SK-N-SH treated with all-trans-retinoic acid at 6 μM for 48 hours (cell line): ENCODE data around the gene STK11IP.

Experiments
- ATAC-seq: fragments of 200-7000 bp; cut with Tn5 transposase; 3 replicates; pipeline ENCODE4 v1.9.1; 2020; ENCODE audit warnings: mild to moderate bottlenecking, moderate library complexity
- ARNTL ChIP-seq: fragments of 450-650 bp; formaldehyde crosslinking; IDR thresholded peaks from 2 replicates; pipeline ENCODE4 v1.5.0; 2020; ENCODE audit warnings: low read depth, mild to moderate bottlenecking, moderate library complexity, borderline replicate concordance
- BACH2 ChIP-seq: fragments of 250-450 bp; sonication (Bioruptor Pico); IDR thresholded peaks from 2 replicates; pipeline ENCODE4 v1.9.0; 2021; ENCODE audit warnings: mild to moderate bottlenecking, borderline replicate concordance
- CREB5 ChIP-seq: fragments of 250-450 bp; sonication (Bioruptor Pico); IDR thresholded peaks from 2 replicates; pipeline ENCODE4 v1.5.1; 2020; ENCODE audit warnings: low read depth, mild to moderate bottlenecking, moderate library complexity
- CSRNP3 ChIP-seq: fragments of 250-450 bp; sonication (Bioruptor Pico); IDR thresholded peaks from 2 replicates; pipeline ENCODE4 v1.5.1; 2021; ENCODE audit warnings: mild to moderate bottlenecking, moderate library complexity
- ESRRG ChIP-seq: fragments of 250-450 bp; sonication (Bioruptor Pico); IDR thresholded peaks from 2 replicates; pipeline ENCODE4 v1.6.1; 2021; ENCODE audit warnings: mild to moderate bottlenecking
- GLIS3 ChIP-seq: fragments of 250-450 bp; sonication (Bioruptor Pico); IDR thresholded peaks from 2 replicates; pipeline ENCODE4 v1.5.0; 2020; ENCODE audit warnings: mild to moderate bottlenecking, moderate library complexity
- OSR1 ChIP-seq: fragments of 250-450 bp; sonication (Bioruptor Pico); IDR thresholded peaks from 2 replicates; pipeline ENCODE4 v1.8.0; 2022; ENCODE audit warnings: moderate library complexity, mild to moderate bottlenecking, inconsistent platforms
- PATZ1 ChIP-seq: fragments of 250-450 bp; sonication (Bioruptor Pico); IDR thresholded peaks from 2 replicates; pipeline ENCODE4 v1.8.0; 2020; ENCODE audit warnings: mild to moderate bottlenecking, moderate library complexity, borderline replicate concordance
- POU6F1 ChIP-seq: fragments of 250-450 bp; sonication (Bioruptor Pico); IDR thresholded peaks from 2 replicates; pipeline ENCODE4 v1.8.0; 2021; ENCODE audit warnings: low read depth, mild to moderate bottlenecking, moderate library complexity, borderline replicate concordance
- PPARA ChIP-seq: fragments of 250-450 bp; sonication (Bioruptor Pico); IDR thresholded peaks from 2 replicates; pipeline ENCODE4 v1.5.0; 2020; ENCODE audit warnings: mild to moderate bottlenecking, borderline replicate concordance
- RARB ChIP-seq: fragments of 250-450 bp; sonication (Bioruptor Pico); IDR thresholded peaks from 2 replicates; pipeline ENCODE4 v1.8.0; 2021; ENCODE audit warnings: mild to moderate bottlenecking, moderate library complexity
- SNAI2 ChIP-seq: fragments of 250-450 bp; sonication (Bioruptor Pico); IDR thresholded peaks from 2 replicates; pipeline ENCODE4 v1.5.0; 2020; ENCODE audit warnings: mild to moderate bottlenecking, moderate library complexity
- TCF4 ChIP-seq: fragments of 250-450 bp; sonication (Bioruptor Pico); IDR thresholded peaks from 2 replicates; pipeline ENCODE4 v1.8.0; 2021; ENCODE audit warnings: mild to moderate bottlenecking, moderate library complexity, borderline replicate concordance
- TSHZ2 ChIP-seq: fragments of 250-450 bp; sonication (Bioruptor Pico); IDR thresholded peaks from 2 replicates; pipeline ENCODE4 v1.5.0; 2020; ENCODE audit warnings: mild to moderate bottlenecking, moderate library complexity
- ZNF565 ChIP-seq: fragments of 450-650 bp; formaldehyde crosslinking; conservative IDR thresholded peaks from 2 replicates; pipeline ENCODE4 v1.5.0; 2020; ENCODE audit warnings: low read depth, mild to moderate bottlenecking, moderate library complexity
- ZNF70 ChIP-seq: fragments of 450-650 bp; formaldehyde crosslinking; IDR thresholded peaks from 2 replicates; pipeline ENCODE4 v1.5.0; 2020; ENCODE audit warnings: mild to moderate bottlenecking, moderate library complexity
- ZNF8 ChIP-seq: fragments of 450-650 bp; formaldehyde crosslinking; IDR thresholded peaks from 2 replicates; pipeline ENCODE4 v1.5.0; 2020; ENCODE audit warnings: mild to moderate bottlenecking, moderate library complexity

STK11IP gene

GRCh38 chr2:219557320-219557719, 40.3 kb upstream of the STK11IP start (continued):
- TF ChIP-seq TSHZ2 (CRISPR knock-in tag) (no peak), RARB (CRISPR knock-in tag) (no peak), ARNTL (CRISPR knock-in tag) (no peak)

- no peak for ATAC-seq
- TF ChIP-seq CREB5 (CRISPR knock-in tag), result no peak
- TF ChIP-seq ARNTL (CRISPR knock-in tag), result no peak
- TF ChIP-seq OSR1 (CRISPR knock-in tag), result no peak
- TF ChIP-seq ESRRG (CRISPR knock-in tag), result no peak
- TF ChIP-seq GLIS3 (CRISPR knock-in tag), result no peak
- no peak for TF ChIP-seq PATZ1 (CRISPR knock-in tag)
- TF ChIP-seq ZNF8 (CRISPR knock-in tag), result no peak
- TF ChIP-seq TSHZ2 (CRISPR knock-in tag), result no peak
- TF ChIP-seq ZNF70, result no peak
- no peak for TF ChIP-seq ZNF565 (CRISPR knock-in tag)
- no peak for TF ChIP-seq PPARA (CRISPR knock-in tag)
- TF ChIP-seq CSRNP3 (CRISPR knock-in tag), result no peak
- TF ChIP-seq SNAI2 (CRISPR knock-in tag), result no peak
- TF ChIP-seq POU6F1 (CRISPR knock-in tag), result no peak
- no peak for TF ChIP-seq TCF4 (CRISPR knock-in tag)
- TF ChIP-seq BACH2 (CRISPR knock-in tag), result no peak
- TF ChIP-seq, all 23 proteins: peak for 0
Observed at GRCh38 chr2:219557791-219558785, 39.6 kb upstream of the STK11IP start.
